RPMI7951 (cell line): Measurements from ENCODE around the gene FBXW8. TPM values are rescaled to one million over a fixed set of nuclear protein-coding genes. Genes with fewer than 3 reads are reported as not detected.

Source experiments
- DNase-seq: peaks from one replicate; pipeline ENCODE4 v3.0.0-alpha.2; 2012; ENCODE audit warnings: low read depth
- total RNA-seq: library from RNA; depleted of rRNA; stranded (reverse); fragments of >200 nt; shearing (Covaris generic); gene quantifications from 2 replicates; pipeline ENCODE4 v1.2.3, GENCODE V29; 2014

Gene FBXW8
- total RNA-seq, 1 experiment from 2014 or later = 6.1 TPM

DNA sequence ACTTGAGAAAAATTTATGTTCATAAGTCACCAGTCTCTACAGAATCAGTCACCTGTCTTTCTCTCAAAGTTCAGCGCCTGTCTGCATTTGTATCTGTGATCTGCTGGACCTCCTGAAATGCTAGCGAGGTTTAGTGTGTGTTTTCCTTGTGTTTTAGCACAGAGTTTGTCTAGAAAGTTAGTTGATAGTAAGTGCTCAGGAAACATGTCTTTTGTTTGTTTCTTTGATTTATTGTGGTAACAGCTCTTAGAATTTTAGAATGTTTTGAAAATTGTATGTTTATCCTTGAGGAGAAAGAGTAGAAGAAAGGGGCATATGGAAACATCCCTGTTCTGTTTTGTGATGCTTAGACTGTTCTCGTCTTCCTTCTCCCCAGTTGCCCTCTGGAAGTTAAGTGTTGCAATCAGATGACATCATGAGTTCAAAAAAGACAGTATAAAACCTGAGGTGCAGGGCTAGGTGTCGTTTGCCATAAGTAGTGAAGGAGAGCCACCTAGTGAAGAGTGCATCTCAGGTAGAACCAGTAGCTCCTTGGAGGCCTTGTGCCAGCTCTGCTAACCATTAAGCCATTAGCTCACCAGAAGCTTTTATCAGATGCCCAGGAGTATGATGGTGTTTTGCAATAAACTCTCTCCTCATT, 44.8 kb downstream of the FBXW8 start:
- DNase-seq = no peak

DNA sequence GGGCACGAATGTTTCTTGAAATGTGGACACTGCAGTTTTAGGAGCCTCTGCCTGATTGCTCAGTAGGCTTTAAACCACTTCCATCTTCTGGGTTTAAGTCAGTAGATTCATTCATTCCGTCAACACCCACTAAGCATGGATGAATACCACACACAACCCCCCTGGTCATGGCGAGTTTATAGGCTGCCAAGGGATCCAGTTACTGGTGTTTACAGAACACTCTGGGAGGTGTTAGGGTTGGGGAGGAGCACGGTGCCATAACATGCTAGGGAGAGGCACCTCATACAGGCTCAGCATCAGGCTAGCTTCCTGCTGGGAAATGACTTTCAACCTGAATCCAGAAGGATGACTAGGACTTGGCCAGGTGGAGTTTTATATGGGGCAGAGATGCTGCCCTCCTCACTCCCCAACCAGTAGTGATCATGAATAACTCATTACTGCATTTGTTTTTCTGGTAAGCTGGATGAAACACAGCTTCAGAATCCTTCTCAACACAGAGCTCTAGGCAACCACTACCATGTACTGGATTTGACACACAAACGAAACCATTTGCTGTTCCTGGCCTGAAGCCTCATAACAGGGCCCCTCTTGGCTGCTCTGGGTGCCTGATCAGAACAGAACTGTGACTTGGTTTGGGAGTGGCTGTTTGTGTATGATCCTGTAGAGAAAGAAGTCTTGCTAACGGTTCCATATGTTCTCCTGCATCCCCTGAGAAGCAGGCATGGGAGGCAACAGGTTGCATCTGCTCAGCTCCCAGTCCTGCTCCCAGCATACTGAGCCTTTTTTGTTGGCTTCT, 47.9 kb downstream of the FBXW8 start:
- DNase-seq = no peak

- no peak for DNase-seq
These were observed 48.4 kb downstream of the FBXW8 start for GRCh38 chr12:116959198-116959460.

DNA sequence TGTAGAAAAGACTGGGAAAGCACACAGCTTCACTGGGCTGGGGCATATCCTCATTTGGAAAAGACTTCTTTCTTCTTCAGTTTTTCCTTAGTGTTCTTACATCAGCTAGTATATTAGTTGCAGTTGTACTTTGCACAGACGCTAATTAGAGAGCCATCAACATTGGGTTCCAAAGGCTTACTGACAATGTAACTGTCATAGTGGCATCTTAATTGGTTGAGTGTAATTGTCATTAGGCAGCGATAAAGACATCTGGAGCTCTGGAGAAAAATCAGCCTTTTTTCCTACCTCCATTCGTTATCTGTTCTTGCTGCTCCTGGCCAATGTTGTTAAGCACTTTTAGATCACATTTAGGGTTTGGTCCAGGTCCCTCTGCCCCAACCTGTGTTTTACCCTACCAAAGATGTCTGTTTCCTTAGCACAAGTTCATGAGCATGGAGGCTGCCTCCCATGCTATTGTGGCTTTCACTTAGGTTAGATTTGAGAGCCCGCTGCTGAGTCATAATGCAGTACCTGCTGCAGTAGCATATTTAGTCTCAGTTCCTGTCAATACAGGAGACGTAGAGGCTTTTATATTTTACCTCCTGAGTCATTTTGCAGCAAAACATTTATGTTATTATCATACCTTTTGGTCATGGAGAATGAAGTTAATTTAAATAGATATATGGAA, 49.2 kb downstream of the FBXW8 start:
- no peak for DNase-seq

DNA sequence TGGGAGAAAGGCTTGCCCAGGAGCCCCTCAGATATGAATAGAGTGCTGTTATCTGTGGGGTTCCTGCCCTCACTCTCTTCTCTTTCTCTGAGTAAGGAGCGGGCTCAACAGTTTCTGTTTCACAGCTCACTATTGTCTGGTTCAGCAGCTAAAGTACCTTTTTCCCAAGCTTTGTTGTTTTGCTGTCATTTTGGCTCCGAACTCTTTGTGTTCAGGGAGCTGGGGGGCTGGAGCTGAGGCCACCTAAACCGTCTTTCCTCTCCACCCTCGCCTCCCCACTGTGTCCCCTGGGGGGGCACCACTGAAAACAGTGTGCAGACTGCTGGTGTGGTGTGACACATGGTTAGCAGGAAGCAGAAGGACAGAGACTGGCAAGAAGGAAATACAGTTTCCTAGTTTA, 51.4 kb downstream of the FBXW8 start:
- DNase-seq = no peak

GRCh38 chr12:116962783-116963356, 52.1 kb downstream of the FBXW8 start:
- no peak for DNase-seq

DNA sequence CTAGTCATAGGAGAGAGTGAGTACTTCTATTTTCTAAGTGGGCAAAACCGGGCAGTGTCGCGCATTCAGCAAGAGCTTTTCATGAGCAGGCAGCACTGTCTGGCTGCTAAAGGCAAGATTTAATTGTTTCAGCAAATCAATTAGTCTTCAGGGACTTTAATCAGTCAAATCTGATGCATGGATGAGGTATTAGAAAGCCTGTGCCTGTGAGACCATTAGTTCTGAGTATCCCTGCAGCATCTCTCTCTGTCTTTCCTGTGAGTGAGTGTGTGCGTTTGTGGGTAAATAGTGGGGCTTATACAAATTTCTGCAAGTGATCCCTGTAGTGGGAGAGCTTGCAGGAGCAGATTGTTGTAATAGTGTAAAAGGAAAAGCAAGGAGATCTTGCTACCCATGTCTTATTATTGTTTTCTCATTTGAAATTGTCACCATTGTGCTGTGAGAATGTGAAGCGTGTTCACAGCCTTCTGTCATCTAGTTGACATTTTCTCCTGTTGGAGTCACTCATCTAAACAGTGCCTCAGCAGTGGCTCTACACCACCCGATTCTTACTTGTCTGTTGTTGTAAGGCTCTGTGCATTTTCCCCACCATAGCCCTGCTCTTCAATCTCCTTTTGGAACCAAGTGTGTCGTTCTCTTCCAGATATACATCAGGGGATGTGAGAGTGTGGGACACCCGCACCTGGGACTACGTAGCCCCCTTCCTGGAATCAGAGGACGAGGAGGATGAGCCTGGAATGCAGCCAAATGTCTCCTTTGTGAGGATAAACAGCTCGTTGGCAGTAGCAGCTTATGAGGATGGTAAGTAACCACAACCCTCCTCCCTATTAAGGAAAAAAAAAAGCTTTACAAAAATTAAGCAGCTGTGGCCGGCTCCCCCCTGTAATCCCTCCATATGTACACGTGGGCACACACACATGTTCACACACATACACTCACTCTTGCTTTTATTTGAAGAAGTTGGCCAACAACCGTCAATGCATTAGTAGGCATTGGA, 53.6 kb downstream of the FBXW8 start:
- no peak for DNase-seq

GRCh38 chr12:116968986-116969385, 58.2 kb downstream of the FBXW8 start:
- DNase-seq = no peak

GRCh38 chr12:116969615-116970585, 59.1 kb downstream of the FBXW8 start:
- DNase-seq = no peak

DNA sequence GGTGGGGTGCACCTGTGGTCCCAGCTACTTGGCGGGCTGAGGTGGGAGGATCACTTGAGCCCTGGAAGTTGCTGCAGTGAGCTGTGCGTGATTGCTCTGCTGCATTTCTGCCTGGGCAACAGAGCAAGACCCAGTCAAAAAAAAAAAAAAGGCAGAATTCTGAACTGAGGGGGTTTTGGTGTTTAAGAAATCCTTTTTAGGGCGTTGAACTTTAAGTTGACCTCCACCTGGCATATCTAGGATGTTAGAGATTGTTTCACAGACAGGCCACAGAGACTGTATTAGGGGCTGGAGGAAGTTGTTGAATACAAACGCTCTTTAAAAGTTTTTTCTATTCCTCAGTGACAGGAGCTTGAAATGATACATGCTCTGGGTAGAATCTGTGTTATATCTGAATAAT, 60.5 kb downstream of the FBXW8 start:
- no peak for DNase-seq

- DNase-seq = no peak
These were observed 65.1 kb downstream of the FBXW8 start for GRCh38 chr12:116975779-116976393.

DNA sequence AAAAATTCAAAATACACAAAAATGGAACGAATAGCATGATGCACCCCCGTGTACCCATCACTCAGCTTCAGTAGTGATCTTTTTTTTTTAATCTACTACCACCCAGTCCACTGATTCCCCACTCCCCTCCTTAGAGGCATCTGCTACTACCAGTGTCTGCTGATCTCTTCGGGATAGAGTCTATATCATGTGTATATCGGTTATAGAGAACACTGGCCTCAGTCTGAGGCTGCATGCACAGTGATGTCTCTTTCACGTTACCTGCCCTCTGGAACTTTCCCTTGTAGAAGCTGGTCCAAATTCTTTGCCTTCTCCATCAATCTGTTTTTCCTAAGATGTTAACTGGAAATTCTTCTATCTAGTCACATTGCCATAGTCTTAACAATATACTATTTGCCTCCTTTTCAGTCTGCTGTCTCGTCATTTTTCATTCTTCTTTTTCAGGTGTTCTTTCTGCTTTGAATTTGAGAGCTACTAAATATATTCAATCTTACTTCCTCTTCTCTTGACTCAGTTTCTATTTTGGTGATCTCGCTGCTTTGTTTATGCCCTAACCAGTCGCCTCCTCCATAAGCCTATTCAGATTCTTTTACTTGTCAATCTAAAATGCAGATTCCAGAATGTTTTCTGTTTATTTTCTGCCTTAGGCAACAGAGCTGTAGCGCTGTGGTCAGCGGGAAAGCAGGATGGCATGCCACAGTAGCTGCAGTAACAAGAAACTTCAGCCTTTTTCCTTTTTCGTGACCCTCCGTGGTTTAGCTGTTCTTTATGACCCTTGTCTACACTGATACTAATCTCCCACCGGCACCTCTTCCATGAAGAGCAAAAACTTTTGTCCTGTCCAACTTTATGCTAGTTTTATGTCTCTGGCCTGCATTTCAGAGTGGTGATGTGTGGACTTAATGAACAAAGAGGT, 67.0 kb downstream of the FBXW8 start:
- DNase-seq = peak; percentile 36

GRCh38 chr12:116978791-116979508, 68.2 kb downstream of the FBXW8 start:
- no peak for DNase-seq

- DNase-seq = no peak
These were observed 69.3 kb downstream of the FBXW8 start for GRCh38 chr12:116980083-116980482.

DNA sequence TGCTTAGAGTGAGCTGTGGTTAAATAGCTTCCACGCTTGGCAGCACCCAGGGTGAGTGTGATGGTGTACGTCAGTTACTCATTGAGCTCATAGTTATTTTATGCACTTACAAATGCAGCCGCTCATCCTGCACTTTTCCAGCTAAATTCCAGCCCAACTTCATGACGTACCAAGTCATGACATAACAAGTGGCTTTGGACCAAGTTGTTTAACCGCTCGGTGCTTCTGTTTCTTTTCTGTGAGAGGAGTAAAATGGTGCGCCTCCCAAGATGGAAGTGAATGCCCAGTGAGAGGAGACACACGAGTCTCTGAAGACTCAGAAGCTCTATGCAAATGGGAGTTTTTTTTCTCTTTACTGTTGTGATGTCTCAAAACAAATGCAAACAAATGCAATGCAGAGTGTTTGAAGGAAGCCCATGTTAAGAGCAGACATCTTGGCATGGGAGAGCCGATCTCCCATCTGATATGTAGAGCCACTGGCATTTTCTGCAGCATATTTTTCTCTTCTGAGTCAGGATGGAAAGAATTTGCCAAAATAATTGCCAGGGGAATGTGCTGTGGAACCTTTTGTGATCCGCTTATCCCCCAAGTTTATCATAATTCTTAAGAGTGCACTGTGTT, 72.2 kb downstream of the FBXW8 start:
- no peak for DNase-seq

GRCh38 chr12:116984098-116984497, 73.3 kb downstream of the FBXW8 start:
- DNase-seq = no peak

DNA sequence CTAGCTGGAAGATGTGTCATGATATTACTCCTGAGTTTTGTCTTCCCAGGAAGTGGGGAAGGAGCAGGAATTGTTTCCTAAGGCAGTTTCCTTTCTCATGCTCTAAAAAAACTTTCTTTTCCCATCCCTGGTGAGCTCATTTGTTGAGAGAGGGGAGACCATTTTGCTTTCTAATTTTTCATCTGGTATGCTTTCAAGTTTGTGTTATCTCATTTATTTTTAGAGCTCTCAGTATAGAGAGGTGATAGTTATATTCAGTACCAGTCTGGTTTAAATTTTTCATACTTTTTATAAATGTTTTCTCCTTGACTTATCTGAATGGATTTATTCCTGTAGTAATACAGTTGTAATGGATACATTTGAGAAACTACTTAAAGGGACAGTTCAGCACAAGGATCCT, 79.6 kb downstream of the FBXW8 start:
- no peak for DNase-seq
